Mesothelial cell of epicardium (in vitro differentiated cells): ENCODE results near the gene LSP1. TPM values are rescaled to one million over a fixed set of nuclear protein-coding genes. Genes with fewer than 3 reads are reported as not detected.
"Not testable (repeated sequence)": the region's sequence is repeated elsewhere in the genome, so short reads cannot be mapped to it uniquely, and the experiment has no call there.

Experiments used
- DNase-seq, 2 experiments: peaks; one replicate each; pipeline ENCODE4 v3.0.0; 2021; ENCODE audit warnings: low spot score in 2 of 2; ENCODE audit not compliant: unreplicated experiment in 2 of 2
- H3K27ac Mint-ChIP-seq: 2 replicates; pipeline ENCODE4 v1.8.0; 2021; ENCODE audit warnings: mixed read lengths
- H3K27me3 Mint-ChIP-seq: 2 replicates; pipeline ENCODE4 v1.8.0; 2021; ENCODE audit warnings: low read depth, mixed read lengths
- H3K36me3 Mint-ChIP-seq: 2 replicates; pipeline ENCODE4 v1.8.0; 2021; ENCODE audit warnings: mixed read lengths
- H3K4me1 Mint-ChIP-seq: 2 replicates; pipeline ENCODE4 v1.8.0; 2021; ENCODE audit warnings: mixed read lengths
- H3K4me3 Mint-ChIP-seq: 2 replicates; pipeline ENCODE4 v1.8.0; 2021; ENCODE audit warnings: mild to moderate bottlenecking, moderate library complexity, mixed read lengths
- H3K9me3 Mint-ChIP-seq: 2 replicates; pipeline ENCODE4 v1.8.0; 2021; ENCODE audit warnings: mixed read lengths
- total RNA-seq: library from RNA; stranded (reverse); gene quantifications from 3 replicates; pipeline ENCODE4 v1.2.1, GENCODE V29; 2021
- TF ChIP-seq, protein P1 (sequence below): fragments of 200-600 bp; sonication (generic); IDR thresholded peaks from one replicate; pipeline ENCODE4 v1.5.0; 2021; ENCODE audit warnings: antibody characterized with exemption; ENCODE audit not compliant: unreplicated experiment

LSP1 gene
- total RNA-seq, 1 donor from 2014 or later: 4.9 TPM

DNA sequence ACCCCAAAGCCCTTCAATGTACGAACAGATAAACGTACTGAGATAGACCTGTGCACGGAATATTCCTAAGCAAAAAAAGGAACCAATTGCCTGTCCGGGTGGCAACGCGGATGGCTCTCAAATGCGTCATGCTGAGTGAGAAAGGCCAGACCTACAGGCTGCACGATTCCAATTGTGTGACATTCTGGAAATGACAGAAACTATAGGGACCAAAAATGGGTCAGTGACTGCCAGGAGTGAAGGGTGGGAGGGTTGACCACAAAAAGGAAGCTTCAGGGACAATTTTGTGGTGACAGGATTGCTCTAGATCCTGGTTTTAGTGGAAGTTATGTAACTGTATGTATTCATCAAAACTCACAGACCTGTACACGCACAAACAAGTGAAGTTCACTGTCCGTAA lies 42.1 kb upstream of the LSP1 start:
- Mint-ChIP-seq H3K27ac (no peak overlapping the region), H3K9me3 (peaks cover 8% of the 10 kb centered on the region), H3K4me1 (no peaks in the 10 kb centered on the region), H3K36me3 (no peaks in the 10 kb centered on the region), H3K4me3 (no peak overlapping the region), H3K27me3 (peaks cover 8% of the 10 kb centered on the region)
- TF ChIP-seq, protein P1, sequence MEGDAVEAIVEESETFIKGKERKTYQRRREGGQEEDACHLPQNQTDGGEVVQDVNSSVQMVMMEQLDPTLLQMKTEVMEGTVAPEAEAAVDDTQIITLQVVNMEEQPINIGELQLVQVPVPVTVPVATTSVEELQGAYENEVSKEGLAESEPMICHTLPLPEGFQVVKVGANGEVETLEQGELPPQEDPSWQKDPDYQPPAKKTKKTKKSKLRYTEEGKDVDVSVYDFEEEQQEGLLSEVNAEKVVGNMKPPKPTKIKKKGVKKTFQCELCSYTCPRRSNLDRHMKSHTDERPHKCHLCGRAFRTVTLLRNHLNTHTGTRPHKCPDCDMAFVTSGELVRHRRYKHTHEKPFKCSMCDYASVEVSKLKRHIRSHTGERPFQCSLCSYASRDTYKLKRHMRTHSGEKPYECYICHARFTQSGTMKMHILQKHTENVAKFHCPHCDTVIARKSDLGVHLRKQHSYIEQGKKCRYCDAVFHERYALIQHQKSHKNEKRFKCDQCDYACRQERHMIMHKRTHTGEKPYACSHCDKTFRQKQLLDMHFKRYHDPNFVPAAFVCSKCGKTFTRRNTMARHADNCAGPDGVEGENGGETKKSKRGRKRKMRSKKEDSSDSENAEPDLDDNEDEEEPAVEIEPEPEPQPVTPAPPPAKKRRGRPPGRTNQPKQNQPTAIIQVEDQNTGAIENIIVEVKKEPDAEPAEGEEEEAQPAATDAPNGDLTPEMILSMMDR: no peak
- no peak for DNase-seq

DNA sequence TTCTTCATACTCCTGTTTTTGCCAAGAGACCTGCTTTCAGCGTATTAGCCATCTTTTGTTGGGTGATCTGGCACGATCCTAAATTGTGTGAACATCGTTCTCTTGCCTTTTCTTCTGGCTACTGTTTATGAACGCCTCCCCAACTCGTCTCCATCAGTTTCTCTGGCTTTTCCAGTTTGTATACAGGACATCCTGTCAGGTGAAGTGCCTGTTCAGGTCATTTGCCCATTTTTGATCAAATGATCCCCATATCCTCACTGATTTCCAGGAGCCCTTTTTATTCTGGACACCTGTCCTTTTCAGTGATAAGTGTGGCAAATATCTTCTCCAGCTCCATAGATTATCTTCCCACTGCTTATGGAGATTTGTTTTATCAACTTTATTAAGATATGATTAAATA lies 40.6 kb upstream of the LSP1 start:
- Mint-ChIP-seq H3K27ac (no peak overlapping the region), H3K4me3 (no peak overlapping the region), H3K36me3 (peaks cover 1% of the 10 kb centered on the region), H3K4me1 (no peaks in the 10 kb centered on the region), H3K9me3 (peaks cover 11% of the 10 kb centered on the region), H3K27me3 (peaks cover 8% of the 10 kb centered on the region)
- DNase-seq: no peak
- TF ChIP-seq, protein P1: no peak

DNA sequence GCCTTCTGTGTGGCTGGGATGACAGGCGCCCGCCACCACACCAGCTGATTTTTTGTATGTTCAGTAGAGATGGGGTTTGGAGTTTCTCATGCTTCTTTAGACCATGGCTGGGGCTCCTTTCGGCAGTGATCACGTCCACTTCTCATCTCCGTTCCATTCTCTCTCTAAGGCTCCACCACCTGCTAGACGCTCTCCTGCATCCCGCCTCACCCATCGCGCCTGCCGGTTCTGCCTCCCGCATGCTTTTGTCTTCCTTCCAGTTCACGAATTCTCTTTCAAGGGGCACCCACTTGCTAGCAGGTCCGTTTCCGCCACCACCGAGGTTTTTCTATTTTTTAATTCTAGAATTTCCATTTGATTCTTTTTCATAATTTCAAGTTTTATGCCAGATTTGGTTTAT lies 40.1 kb upstream of the LSP1 start:
- no peak overlapping the region for H3K27ac Mint-ChIP-seq
- peaks cover 14% of the 10 kb centered on the region for H3K9me3 Mint-ChIP-seq
- no peaks in the 10 kb centered on the region for H3K4me1 Mint-ChIP-seq
- H3K27me3 Mint-ChIP-seq: peaks cover 8% of the 10 kb centered on the region
- TF ChIP-seq, protein P1: no peak
- H3K4me3 Mint-ChIP-seq: no peak overlapping the region
- no peak for DNase-seq
- H3K36me3 Mint-ChIP-seq: peaks cover 2% of the 10 kb centered on the region

DNA sequence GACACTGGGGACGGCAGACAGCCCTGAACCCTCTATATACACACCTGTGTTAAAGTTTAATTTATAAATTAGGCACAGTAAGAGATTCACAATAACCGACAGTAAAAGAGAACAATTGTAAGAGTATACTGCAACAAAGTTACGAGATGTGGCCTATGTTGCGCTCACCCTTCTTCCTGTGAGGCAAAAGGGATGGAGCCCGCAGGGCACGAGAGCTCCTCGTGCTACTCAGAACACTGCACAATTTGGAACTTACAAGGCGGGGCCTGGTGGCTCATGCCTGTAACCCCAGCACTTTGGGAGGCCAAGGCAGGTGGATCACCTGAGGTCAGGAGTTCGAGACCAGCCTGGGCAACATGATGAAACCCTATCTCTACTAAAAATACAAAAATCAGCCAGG lies 39.5 kb upstream of the LSP1 start:
- not testable (repeated sequence) for DNase-seq, H3K27ac Mint-ChIP-seq, H3K4me3 Mint-ChIP-seq, H3K36me3 Mint-ChIP-seq, H3K27me3 Mint-ChIP-seq, H3K4me1 Mint-ChIP-seq
- H3K9me3 Mint-ChIP-seq: peaks cover 16% of the 10 kb centered on the region

DNA sequence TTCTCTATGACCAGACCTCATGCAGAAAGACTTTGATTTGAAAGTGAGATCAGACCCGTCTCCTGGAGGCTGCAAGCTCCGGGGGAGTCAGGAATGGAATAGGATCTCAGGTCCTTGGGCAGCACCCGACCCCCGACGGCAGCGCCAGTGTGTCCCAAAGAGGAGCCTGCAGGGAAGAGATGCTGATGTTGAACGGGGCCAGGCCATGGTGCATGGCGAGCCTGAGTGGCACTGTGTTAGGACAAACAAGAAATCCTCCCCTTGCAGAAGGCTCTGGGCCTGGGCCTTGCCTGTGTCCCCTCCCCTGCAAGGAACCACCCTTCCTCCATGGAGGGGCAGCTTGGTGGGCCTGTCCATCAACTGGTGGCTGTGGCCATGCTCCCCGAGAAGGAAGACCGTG lies 38.2 kb upstream of the LSP1 start:
- H3K27me3 Mint-ChIP-seq: peaks cover 3% of the 10 kb centered on the region
- H3K36me3 Mint-ChIP-seq: peaks cover 2% of the 10 kb centered on the region

DNA sequence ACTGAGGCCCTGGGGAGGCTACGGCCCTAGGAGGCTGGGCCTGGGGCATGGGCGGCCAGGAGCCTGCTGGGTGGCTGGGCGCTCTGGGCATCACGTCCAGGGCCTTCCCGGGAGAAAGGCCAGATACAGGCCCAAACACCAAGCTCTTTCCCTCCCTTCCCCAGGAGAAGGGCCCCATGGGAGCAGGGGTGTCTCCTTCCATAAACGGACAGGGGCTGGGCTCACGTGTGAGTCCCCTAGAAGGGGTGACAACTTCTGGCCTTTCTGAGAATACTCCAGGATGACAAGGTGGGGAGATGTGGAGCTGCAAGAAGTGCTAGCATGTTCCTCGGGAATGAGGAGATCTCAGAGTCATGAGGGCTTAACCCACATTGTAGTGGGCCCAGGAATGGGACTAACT lies 37.6 kb upstream of the LSP1 start:
- TF ChIP-seq, protein P1: no peak
- Mint-ChIP-seq H3K9me3 (peaks cover 21% of the 10 kb centered on the region), H3K27me3 (peaks cover 3% of the 10 kb centered on the region), H3K4me3 (no peak overlapping the region), H3K36me3 (peaks cover 2% of the 10 kb centered on the region), H3K4me1 (peaks cover 4% of the 10 kb centered on the region), H3K27ac (no peak overlapping the region)
- DNase-seq: no peak

More for the DNA sequence above, 38.2 kb upstream of the LSP1 start:
- TF ChIP-seq, protein P1: no peak
- DNase-seq: no peak
- H3K4me1 Mint-ChIP-seq: no peaks in the 10 kb centered on the region
- no peak overlapping the region for H3K27ac Mint-ChIP-seq
- no peak overlapping the region for H3K4me3 Mint-ChIP-seq
- H3K9me3 Mint-ChIP-seq: peaks cover 21% of the 10 kb centered on the region
